Measurements from ENCODE around the gene KRTAP10-1.

DNA sequence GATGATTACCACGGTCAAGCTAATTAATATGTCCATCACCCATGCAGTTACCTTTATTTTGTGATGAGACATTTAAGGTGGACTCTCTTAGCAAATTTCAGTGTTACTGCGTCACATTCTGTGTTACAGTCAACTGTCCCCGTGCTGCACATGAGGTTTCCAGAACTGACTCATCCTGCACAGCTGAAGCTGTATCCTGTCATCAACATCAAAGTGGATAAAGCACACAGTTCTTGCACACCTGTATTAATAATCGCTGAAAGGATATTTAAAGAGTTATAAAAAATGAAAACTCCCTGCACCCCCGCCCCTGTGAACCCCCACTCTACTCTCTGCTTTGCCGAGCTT, 43.8 kb upstream of the KRTAP10-1 start:
- TF ChIP-seq, protein P1, sequence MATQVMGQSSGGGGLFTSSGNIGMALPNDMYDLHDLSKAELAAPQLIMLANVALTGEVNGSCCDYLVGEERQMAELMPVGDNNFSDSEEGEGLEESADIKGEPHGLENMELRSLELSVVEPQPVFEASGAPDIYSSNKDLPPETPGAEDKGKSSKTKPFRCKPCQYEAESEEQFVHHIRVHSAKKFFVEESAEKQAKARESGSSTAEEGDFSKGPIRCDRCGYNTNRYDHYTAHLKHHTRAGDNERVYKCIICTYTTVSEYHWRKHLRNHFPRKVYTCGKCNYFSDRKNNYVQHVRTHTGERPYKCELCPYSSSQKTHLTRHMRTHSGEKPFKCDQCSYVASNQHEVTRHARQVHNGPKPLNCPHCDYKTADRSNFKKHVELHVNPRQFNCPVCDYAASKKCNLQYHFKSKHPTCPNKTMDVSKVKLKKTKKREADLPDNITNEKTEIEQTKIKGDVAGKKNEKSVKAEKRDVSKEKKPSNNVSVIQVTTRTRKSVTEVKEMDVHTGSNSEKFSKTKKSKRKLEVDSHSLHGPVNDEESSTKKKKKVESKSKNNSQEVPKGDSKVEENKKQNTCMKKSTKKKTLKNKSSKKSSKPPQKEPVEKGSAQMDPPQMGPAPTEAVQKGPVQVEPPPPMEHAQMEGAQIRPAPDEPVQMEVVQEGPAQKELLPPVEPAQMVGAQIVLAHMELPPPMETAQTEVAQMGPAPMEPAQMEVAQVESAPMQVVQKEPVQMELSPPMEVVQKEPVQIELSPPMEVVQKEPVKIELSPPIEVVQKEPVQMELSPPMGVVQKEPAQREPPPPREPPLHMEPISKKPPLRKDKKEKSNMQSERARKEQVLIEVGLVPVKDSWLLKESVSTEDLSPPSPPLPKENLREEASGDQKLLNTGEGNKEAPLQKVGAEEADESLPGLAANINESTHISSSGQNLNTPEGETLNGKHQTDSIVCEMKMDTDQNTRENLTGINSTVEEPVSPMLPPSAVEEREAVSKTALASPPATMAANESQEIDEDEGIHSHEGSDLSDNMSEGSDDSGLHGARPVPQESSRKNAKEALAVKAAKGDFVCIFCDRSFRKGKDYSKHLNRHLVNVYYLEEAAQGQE (IDR thresholded peaks at IDR 0.05) = no peak
- TF ChIP-seq, protein P2, sequence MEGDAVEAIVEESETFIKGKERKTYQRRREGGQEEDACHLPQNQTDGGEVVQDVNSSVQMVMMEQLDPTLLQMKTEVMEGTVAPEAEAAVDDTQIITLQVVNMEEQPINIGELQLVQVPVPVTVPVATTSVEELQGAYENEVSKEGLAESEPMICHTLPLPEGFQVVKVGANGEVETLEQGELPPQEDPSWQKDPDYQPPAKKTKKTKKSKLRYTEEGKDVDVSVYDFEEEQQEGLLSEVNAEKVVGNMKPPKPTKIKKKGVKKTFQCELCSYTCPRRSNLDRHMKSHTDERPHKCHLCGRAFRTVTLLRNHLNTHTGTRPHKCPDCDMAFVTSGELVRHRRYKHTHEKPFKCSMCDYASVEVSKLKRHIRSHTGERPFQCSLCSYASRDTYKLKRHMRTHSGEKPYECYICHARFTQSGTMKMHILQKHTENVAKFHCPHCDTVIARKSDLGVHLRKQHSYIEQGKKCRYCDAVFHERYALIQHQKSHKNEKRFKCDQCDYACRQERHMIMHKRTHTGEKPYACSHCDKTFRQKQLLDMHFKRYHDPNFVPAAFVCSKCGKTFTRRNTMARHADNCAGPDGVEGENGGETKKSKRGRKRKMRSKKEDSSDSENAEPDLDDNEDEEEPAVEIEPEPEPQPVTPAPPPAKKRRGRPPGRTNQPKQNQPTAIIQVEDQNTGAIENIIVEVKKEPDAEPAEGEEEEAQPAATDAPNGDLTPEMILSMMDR (IDR thresholded peaks at IDR 0.05; ENCODE audit: low read depth, low read length, missing input control) = no peak

Measured in liver (tissue), 2 donors.